Esophagus muscularis mucosa (tissue), 4 donors: Measurements from ENCODE around the gene RPL38. TPM values are rescaled to one million over a fixed set of nuclear protein-coding genes. Genes with fewer than 3 reads are reported as not detected.

Experiments
- DNase-seq: peaks from one replicate; pipeline ENCODE4 v3.0.0-alpha.2; 2017; ENCODE audit errors: extremely low spot score
- H3K27ac ChIP-seq, 4 donors: fragments of 200-600 bp; sonication (generic); replicated peaks in 1 of 4; 1 replicate in 3 of 4; 2 replicates in 1 of 4; pipeline ENCODE4 v1.5.1; 2016 to 2019; ENCODE audit warnings: mild to moderate bottlenecking in 1 of 4
- H3K27me3 ChIP-seq, 4 donors: fragments of 200-600 bp; sonication (generic); one replicate each; pipeline versions ENCODE4 v1.5.1 to v1.6.0; 2016 to 2019
- H3K36me3 ChIP-seq, 4 donors: fragments of 200-600 bp; sonication (generic); one replicate each; pipeline ENCODE4 v1.5.1; 2016 to 2019
- H3K4me1 ChIP-seq, 4 donors: fragments of 200-600 bp; sonication (generic); one replicate each; pipeline ENCODE4 v1.5.1; 2016 to 2019
- H3K4me3 ChIP-seq, 4 donors: fragments of 200-600 bp; sonication (generic); 1 replicate in 2 of 4; 2 replicates in 2 of 4; pipeline ENCODE4 v1.5.1; 2016 to 2019; ENCODE audit warnings: mild to moderate bottlenecking in 4 of 4, moderate library complexity in 1 of 4
- H3K9me3 ChIP-seq, 4 donors: fragments of 200-600 bp; sonication (generic); 1 replicate in 3 of 4; 2 replicates in 1 of 4; pipeline ENCODE4 v1.5.1; 2016 to 2019
- CTCF ChIP-seq, 3 experiments: fragments of 200-600 bp in 2 of 3; fragments of 450-650 bp in 1 of 3; sonication (generic) in 2 of 3; IDR thresholded peaks; one replicate each; pipeline ENCODE4 v1.5.1; 2017 to 2019; ENCODE audit warnings: antibody characterized with exemption in 3 of 3, mild to moderate bottlenecking in 2 of 3, moderate library complexity in 1 of 3
- EP300 ChIP-seq: sonication (generic); formaldehyde crosslinking; IDR thresholded peaks from one replicate; pipeline ENCODE4 v1.6.1; 2017; ENCODE audit warnings: antibody characterized with exemption
- POLR2A ChIP-seq: fragments of 450-650 bp; IDR thresholded peaks from one replicate; pipeline ENCODE4 v1.6.1; 2017; ENCODE audit warnings: antibody characterized with exemption, moderate library complexity, mild to moderate bottlenecking, low read depth
- POLR2AphosphoS5 ChIP-seq, 2 donors: sonication (generic); formaldehyde crosslinking; IDR thresholded peaks; one replicate each; pipeline ENCODE4 v1.6.1; 2017; ENCODE audit warnings: antibody characterized with exemption in 2 of 2
- WGBS: methylation state at CpG from one replicate; pipeline ENCODE4 v1.1.5; 2018; 5-methylcytosine and 5-hydroxymethylcytosine counted together
- intact Hi-C: fragments of 100-400 bp; cut with DNase I; formaldehyde crosslinking; loops from one replicate; pipeline ENCODE4 v1.15.1; 2023
- total RNA-seq, 4 donors: library from RNA; depleted of rRNA; stranded (reverse); fragments of >200 nt; gene quantifications; one replicate each; pipeline versions ENCODE4 v1.1.0 to v1.2.1, GENCODE V29; 2016

Gene RPL38
- total RNA-seq, 4 donors from 2014 or later: 445 to 1,296 (median 979) TPM

- intact Hi-C loops: no loop called here
- no peaks in the 10 kb centered on the region for H3K27me3 ChIP-seq
- DNase-seq: no peak
- H3K27ac ChIP-seq: no peak overlapping the region
- 93% methylated on average over 20 of the region's 20 CpGs for WGBS
- no peaks in the 10 kb centered on the region for H3K4me1 ChIP-seq
- H3K36me3 ChIP-seq: peaks cover 0 to 42% (median 28%) of the 10 kb centered on the region in 4 donors
- no peaks in the 10 kb centered on the region for H3K9me3 ChIP-seq
- TF ChIP-seq CTCF (IDR thresholded peaks at IDR 0.05) (no peak), POLR2AphosphoS5 (IDR thresholded peaks at IDR 0.05) (no peak)
- no peak overlapping the region for H3K4me3 ChIP-seq
Measured at GRCh38 chr17:74224959-74225725, 21.7 kb downstream of the RPL38 start.

- Histone ChIP-seq H3K27me3 (no peaks in the 10 kb centered on the region), H3K9me3 (no peaks in the 10 kb centered on the region), H3K27ac (no peak overlapping the region), H3K4me1 (no peaks in the 10 kb centered on the region), H3K36me3 (peaks cover 0 to 53% (median 35%) of the 10 kb centered on the region in 4 donors), H3K4me3 (no peak overlapping the region)
- DNase-seq: no peak
- intact Hi-C loops: no loop called here
- WGBS: 84% methylated on average over 6 of the region's 6 CpGs
- TF ChIP-seq CTCF (IDR thresholded peaks at IDR 0.05): no peak
- TF ChIP-seq EP300: no peak
- no peak for TF ChIP-seq POLR2A
- no peak for TF ChIP-seq POLR2AphosphoS5 (IDR thresholded peaks at IDR 0.05)
Measured at GRCh38 chr17:74226252-74226651, 22.8 kb downstream of the RPL38 start.

- no peaks in the 10 kb centered on the region for H3K4me1 ChIP-seq
- no peaks in the 10 kb centered on the region for H3K27me3 ChIP-seq
- intact Hi-C loops: no loop called here
- H3K36me3 ChIP-seq: peaks cover 0 to 58% (median 36%) of the 10 kb centered on the region in 4 donors
- TF ChIP-seq POLR2A: no peak
- no peak for TF ChIP-seq EP300
- no peak for TF ChIP-seq CTCF (IDR thresholded peaks at IDR 0.05)
- no peak for TF ChIP-seq POLR2AphosphoS5 (IDR thresholded peaks at IDR 0.05)
- no peak overlapping the region for H3K4me3 ChIP-seq
- no peak for DNase-seq
- WGBS: 87% methylated on average over 10 of the region's 10 CpGs
- H3K9me3 ChIP-seq: no peaks in the 10 kb centered on the region
- no peak overlapping the region for H3K27ac ChIP-seq
Measured at GRCh38 chr17:74227271-74228080, 24.0 kb downstream of the RPL38 start.

GRCh38 chr17:74228306-74228978 is 25.0 kb downstream of the RPL38 start:
- DNase-seq: no peak
- no peaks in the 10 kb centered on the region for H3K27me3 ChIP-seq
- no peak overlapping the region for H3K27ac ChIP-seq
- intact Hi-C loops: no loop called here
- TF ChIP-seq POLR2AphosphoS5 (IDR thresholded peaks at IDR 0.05) (no peak), EP300 (no peak), POLR2A (no peak), CTCF (IDR thresholded peaks at IDR 0.05) (no peak)
- H3K9me3 ChIP-seq: no peaks in the 10 kb centered on the region
- H3K4me1 ChIP-seq: no peaks in the 10 kb centered on the region
- H3K4me3 ChIP-seq: no peak overlapping the region
- 90% methylated on average over 5 of the region's 5 CpGs for WGBS
- H3K36me3 ChIP-seq: peaks cover 0 to 49% (median 27%) of the 10 kb centered on the region in 4 donors
